SK-N-SH treated with all-trans-retinoic acid at 6 μM for 48 hours (cell line): Measurements from ENCODE around the gene DIP2C.

Experiments used
- ATAC-seq: fragments of 200-7000 bp; cut with Tn5 transposase; 3 replicates; pipeline ENCODE4 v1.9.1; 2020; ENCODE audit warnings: mild to moderate bottlenecking, moderate library complexity
- ARNTL ChIP-seq: fragments of 450-650 bp; formaldehyde crosslinking; IDR thresholded peaks from 2 replicates; pipeline ENCODE4 v1.5.0; 2020; ENCODE audit warnings: low read depth, mild to moderate bottlenecking, moderate library complexity, borderline replicate concordance
- BACH2 ChIP-seq: fragments of 250-450 bp; sonication (Bioruptor Pico); IDR thresholded peaks from 2 replicates; pipeline ENCODE4 v1.9.0; 2021; ENCODE audit warnings: mild to moderate bottlenecking, borderline replicate concordance
- CSDC2 ChIP-seq: fragments of 250-450 bp; sonication (Bioruptor Pico); IDR thresholded peaks from 2 replicates; pipeline ENCODE4 v1.5.0; 2020; ENCODE audit warnings: mild to moderate bottlenecking, moderate library complexity
- GLIS3 ChIP-seq: fragments of 250-450 bp; sonication (Bioruptor Pico); IDR thresholded peaks from 2 replicates; pipeline ENCODE4 v1.5.0; 2020; ENCODE audit warnings: mild to moderate bottlenecking, moderate library complexity
- ISL1 ChIP-seq: fragments of 250-450 bp; sonication (Bioruptor Pico); IDR thresholded peaks from 2 replicates; pipeline ENCODE4 v2.1.2; 2022; ENCODE audit warnings: mild to moderate bottlenecking, moderate library complexity
- OSR1 ChIP-seq: fragments of 250-450 bp; sonication (Bioruptor Pico); IDR thresholded peaks from 2 replicates; pipeline ENCODE4 v1.8.0; 2022; ENCODE audit warnings: moderate library complexity, mild to moderate bottlenecking, inconsistent platforms
- PPARA ChIP-seq: fragments of 250-450 bp; sonication (Bioruptor Pico); IDR thresholded peaks from 2 replicates; pipeline ENCODE4 v1.5.0; 2020; ENCODE audit warnings: mild to moderate bottlenecking, borderline replicate concordance
- RARB ChIP-seq: fragments of 250-450 bp; sonication (Bioruptor Pico); IDR thresholded peaks from 2 replicates; pipeline ENCODE4 v1.8.0; 2021; ENCODE audit warnings: mild to moderate bottlenecking, moderate library complexity
- SNAI2 ChIP-seq: fragments of 250-450 bp; sonication (Bioruptor Pico); IDR thresholded peaks from 2 replicates; pipeline ENCODE4 v1.5.0; 2020; ENCODE audit warnings: mild to moderate bottlenecking, moderate library complexity
- TCF4 ChIP-seq: fragments of 250-450 bp; sonication (Bioruptor Pico); IDR thresholded peaks from 2 replicates; pipeline ENCODE4 v1.8.0; 2021; ENCODE audit warnings: mild to moderate bottlenecking, moderate library complexity, borderline replicate concordance
- TOX ChIP-seq: fragments of 250-450 bp; sonication (Bioruptor Pico); IDR thresholded peaks from 2 replicates; pipeline ENCODE4 v1.8.0; 2021; ENCODE audit warnings: mild to moderate bottlenecking, moderate library complexity, borderline replicate concordance
- ZC3H10 ChIP-seq: fragments of 250-450 bp; sonication (Bioruptor Pico); IDR thresholded peaks from 2 replicates; pipeline ENCODE4 v1.5.1; 2021; ENCODE audit warnings: mild to moderate bottlenecking, moderate library complexity
- ZFP3 ChIP-seq: fragments of 250-450 bp; sonication (Bioruptor Pico); IDR thresholded peaks from 2 replicates; pipeline ENCODE4 v1.5.0; 2020; ENCODE audit warnings: mild to moderate bottlenecking, moderate library complexity
- ZFP30 ChIP-seq: fragments of 450-650 bp; formaldehyde crosslinking; IDR thresholded peaks from 2 replicates; pipeline ENCODE4 v1.5.0; 2022; ENCODE audit warnings: mild to moderate bottlenecking, moderate library complexity
- ZNF565 ChIP-seq: fragments of 450-650 bp; formaldehyde crosslinking; conservative IDR thresholded peaks from 2 replicates; pipeline ENCODE4 v1.5.0; 2020; ENCODE audit warnings: low read depth, mild to moderate bottlenecking, moderate library complexity
- ZNF70 ChIP-seq: fragments of 450-650 bp; formaldehyde crosslinking; IDR thresholded peaks from 2 replicates; pipeline ENCODE4 v1.5.0; 2020; ENCODE audit warnings: mild to moderate bottlenecking, moderate library complexity
- ZNF8 ChIP-seq: fragments of 450-650 bp; formaldehyde crosslinking; IDR thresholded peaks from 2 replicates; pipeline ENCODE4 v1.5.0; 2020; ENCODE audit warnings: mild to moderate bottlenecking, moderate library complexity
- TF ChIP-seq, protein P1 (sequence below): fragments of 250-450 bp; sonication (Bioruptor Pico); IDR thresholded peaks from 2 replicates; pipeline ENCODE4 v1.8.0; 2021; ENCODE audit warnings: low read depth, mild to moderate bottlenecking, moderate library complexity, borderline replicate concordance
- TF ChIP-seq, protein P2 (sequence below): fragments of 250-450 bp; sonication (Bioruptor Pico); IDR thresholded peaks from 2 replicates; pipeline ENCODE4 v1.8.0; 2020; ENCODE audit warnings: mild to moderate bottlenecking, moderate library complexity, borderline replicate concordance
- TF ChIP-seq, protein P3 (sequence below): fragments of 250-450 bp; sonication (Bioruptor Pico); IDR thresholded peaks from 2 replicates; pipeline ENCODE4 v1.5.1; 2020; ENCODE audit warnings: low read depth, mild to moderate bottlenecking, moderate library complexity
- TF ChIP-seq, protein P4 (sequence below): fragments of 250-450 bp; sonication (Bioruptor Pico); IDR thresholded peaks from 2 replicates; pipeline ENCODE4 v1.5.1; 2021; ENCODE audit warnings: mild to moderate bottlenecking, moderate library complexity

DIP2C gene

DNA sequence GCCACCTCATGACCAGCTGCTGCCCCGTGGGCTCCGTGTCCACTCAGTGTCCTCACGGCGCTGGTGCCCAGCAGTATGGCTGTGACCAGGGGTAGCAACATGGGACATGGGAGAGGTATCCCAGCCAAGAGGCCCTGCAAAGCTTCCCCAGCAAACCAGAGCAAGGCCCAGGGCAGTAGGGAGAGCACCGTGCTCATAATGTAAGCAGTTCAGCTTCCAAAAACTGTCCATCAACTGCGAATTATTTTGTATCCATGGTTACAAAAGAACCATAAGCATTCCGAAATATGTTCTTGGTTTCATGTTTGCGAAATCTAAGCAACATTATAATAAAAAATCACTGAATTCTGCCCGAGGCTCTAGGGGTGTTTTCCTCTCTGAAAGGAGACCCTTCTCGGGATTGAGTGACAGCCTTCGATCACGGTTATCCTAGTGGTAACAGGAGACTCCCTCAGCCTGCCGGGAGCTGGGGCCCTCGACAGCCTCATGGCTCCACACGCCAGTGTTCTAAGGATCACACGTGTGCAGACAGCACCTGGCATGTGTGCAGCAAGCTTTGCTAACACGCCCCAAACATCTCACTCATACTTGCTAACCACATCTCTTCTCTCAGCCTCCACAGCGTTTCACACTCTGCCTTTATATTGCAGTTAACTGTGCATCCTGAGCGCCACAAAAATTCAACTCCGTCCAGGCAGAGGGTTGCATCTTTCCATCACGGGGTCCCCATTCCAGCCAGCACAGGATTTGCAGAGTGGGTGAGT lies 117.6 kb downstream of the DIP2C start:
- TF ChIP-seq CSDC2 (CRISPR knock-in tag) (no peak), BACH2 (CRISPR knock-in tag) (no peak), ZFP3 (CRISPR knock-in tag) (no peak), SNAI2 (CRISPR knock-in tag) (no peak), ZNF70 (CRISPR knock-in tag) (no peak), PPARA (no peak), OSR1 (CRISPR knock-in tag) (no peak)
- no peak for ATAC-seq

DNA sequence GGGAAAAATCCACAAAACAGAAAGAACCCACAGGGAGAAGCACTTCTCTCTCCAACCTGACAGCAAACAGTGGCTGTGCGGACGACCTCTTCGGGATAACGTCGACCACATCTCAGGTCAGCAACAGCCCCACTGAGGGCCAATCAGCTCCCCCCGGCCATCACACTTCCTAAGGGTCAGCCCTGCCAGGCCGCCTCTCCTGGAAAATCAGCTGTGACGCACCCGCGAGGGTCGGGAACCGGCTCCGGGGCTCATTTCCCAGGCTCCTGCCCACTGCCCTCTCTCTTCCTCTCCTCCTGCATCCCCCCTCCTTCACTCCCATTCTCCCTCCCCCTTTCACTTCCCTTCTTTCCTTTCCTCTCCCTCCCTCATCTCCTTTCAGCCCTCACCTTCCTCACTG lies 118.3 kb downstream of the DIP2C start:
- ATAC-seq: no peak
- TF ChIP-seq ARNTL (CRISPR knock-in tag) (no peak), TCF4 (CRISPR knock-in tag) (no peak), ZFP30 (no peak), ZNF565 (CRISPR knock-in tag) (no peak), RARB (CRISPR knock-in tag) (no peak), ZNF70 (CRISPR knock-in tag) (no peak), CSDC2 (CRISPR knock-in tag) (no peak), SNAI2 (CRISPR knock-in tag) (no peak)
- TF ChIP-seq, protein P1, sequence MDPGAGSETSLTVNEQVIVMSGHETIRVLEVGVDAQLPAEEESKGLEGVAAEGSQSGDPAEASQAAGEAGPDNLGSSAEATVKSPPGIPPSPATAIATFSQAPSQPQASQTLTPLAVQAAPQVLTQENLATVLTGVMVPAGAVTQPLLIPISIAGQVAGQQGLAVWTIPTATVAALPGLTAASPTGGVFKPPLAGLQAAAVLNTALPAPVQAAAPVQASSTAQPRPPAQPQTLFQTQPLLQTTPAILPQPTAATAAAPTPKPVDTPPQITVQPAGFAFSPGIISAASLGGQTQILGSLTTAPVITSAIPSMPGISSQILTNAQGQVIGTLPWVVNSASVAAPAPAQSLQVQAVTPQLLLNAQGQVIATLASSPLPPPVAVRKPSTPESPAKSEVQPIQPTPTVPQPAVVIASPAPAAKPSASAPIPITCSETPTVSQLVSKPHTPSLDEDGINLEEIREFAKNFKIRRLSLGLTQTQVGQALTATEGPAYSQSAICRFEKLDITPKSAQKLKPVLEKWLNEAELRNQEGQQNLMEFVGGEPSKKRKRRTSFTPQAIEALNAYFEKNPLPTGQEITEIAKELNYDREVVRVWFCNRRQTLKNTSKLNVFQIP (CRISPR knock-in tag): no peak
- TF ChIP-seq, protein P2, sequence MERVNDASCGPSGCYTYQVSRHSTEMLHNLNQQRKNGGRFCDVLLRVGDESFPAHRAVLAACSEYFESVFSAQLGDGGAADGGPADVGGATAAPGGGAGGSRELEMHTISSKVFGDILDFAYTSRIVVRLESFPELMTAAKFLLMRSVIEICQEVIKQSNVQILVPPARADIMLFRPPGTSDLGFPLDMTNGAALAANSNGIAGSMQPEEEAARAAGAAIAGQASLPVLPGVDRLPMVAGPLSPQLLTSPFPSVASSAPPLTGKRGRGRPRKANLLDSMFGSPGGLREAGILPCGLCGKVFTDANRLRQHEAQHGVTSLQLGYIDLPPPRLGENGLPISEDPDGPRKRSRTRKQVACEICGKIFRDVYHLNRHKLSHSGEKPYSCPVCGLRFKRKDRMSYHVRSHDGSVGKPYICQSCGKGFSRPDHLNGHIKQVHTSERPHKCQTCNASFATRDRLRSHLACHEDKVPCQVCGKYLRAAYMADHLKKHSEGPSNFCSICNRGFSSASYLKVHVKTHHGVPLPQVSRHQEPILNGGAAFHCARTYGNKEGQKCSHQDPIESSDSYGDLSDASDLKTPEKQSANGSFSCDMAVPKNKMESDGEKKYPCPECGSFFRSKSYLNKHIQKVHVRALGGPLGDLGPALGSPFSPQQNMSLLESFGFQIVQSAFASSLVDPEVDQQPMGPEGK (CRISPR knock-in tag): no peak

DNA sequence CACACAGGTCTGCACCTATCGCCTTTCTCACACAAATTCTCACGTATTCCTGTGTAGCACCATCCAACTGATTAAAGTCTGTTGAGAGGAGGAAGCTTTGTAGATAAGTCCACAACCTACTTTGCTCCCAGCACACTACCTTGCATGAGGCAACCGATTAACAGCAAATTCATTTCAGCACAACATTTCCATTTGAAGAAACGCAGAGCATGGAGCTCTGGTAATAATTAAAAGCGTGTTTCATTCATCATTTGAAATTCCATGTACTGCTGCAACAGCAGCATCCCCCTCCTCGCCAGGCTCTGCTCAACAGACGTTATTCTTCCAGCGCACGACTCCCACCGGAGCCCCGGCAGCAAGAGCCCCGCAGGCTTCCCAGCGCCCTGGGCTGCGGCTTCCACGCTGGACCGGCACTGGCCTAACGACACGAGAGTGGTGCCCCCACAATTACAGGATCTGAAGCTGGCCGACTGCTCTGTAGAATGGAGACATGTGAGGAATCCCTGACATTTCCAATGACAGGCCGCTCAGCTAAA lies 118.8 kb downstream of the DIP2C start:
- peak; percentile 99 for TF ChIP-seq ZNF70 (CRISPR knock-in tag)
- TF ChIP-seq, protein P3, sequence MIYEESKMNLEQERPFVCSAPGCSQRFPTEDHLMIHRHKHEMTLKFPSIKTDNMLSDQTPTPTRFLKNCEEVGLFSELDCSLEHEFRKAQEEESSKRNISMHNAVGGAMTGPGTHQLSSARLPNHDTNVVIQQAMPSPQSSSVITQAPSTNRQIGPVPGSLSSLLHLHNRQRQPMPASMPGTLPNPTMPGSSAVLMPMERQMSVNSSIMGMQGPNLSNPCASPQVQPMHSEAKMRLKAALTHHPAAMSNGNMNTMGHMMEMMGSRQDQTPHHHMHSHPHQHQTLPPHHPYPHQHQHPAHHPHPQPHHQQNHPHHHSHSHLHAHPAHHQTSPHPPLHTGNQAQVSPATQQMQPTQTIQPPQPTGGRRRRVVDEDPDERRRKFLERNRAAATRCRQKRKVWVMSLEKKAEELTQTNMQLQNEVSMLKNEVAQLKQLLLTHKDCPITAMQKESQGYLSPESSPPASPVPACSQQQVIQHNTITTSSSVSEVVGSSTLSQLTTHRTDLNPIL (CRISPR knock-in tag): no peak
- no peak for ATAC-seq

DNA sequence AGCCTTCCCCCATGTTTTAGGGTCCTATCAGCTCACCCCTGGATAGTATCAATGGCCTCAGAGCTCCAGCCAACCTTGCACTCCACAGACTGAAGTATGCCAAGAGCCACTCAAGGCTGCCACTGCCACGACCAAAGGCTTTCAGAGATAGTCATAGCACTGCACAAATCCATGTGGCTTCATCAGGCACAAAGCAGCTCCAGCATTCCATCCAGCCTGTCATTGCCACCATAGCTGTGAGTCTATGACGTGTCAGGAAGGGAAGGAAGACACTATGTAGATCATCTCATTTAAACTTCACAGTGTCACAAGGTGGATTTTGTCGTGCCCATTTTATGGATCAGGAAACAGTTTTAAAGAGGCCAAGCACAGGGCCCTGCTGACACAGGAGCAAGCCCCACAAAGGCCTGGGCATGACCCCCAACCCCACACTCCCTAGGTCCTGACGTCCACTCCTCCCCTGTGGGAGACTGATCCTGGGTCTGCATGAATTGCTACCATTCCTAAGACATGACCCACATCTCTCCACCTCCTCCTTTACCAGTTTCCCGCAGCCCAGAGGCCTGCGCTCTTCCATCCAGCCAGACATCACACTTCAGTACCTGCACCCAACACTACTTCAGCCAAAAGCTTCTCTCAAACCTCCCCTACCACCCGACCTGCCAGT lies 119.4 kb downstream of the DIP2C start:
- TF ChIP-seq ZNF565 (CRISPR knock-in tag) (no peak), BACH2 (CRISPR knock-in tag) (no peak), ARNTL (CRISPR knock-in tag) (no peak), OSR1 (CRISPR knock-in tag) (no peak), ZC3H10 (CRISPR knock-in tag) (no peak), ISL1 (CRISPR knock-in tag) (no peak), TCF4 (CRISPR knock-in tag) (no peak)
- no peak for ATAC-seq

DNA sequence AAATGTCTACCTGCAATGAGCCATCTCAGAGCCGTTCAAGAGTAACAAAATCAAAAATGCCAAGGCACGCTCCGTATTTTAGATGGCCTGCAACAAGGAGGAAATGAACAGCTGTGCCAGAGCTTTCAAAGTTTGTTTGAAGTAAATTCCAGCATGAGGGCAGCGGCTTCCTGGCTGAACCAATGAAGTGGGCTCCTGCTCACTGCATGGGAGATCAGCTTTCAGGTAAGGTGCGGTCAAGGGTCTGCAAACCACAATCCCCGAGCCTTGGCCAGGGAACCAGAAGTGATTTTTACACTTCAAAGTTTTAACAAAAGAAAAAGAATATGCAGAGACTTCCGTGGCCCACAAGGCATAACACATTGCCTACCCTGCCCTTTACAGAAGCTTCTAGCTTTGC lies 120.6 kb downstream of the DIP2C start:
- no peak for ATAC-seq
- no peak for TF ChIP-seq ZNF70 (CRISPR knock-in tag)
- TF ChIP-seq TCF4 (CRISPR knock-in tag): no peak
- TF ChIP-seq, protein P3 (CRISPR knock-in tag): no peak
- no peak for TF ChIP-seq ZFP30
- TF ChIP-seq, protein P4, sequence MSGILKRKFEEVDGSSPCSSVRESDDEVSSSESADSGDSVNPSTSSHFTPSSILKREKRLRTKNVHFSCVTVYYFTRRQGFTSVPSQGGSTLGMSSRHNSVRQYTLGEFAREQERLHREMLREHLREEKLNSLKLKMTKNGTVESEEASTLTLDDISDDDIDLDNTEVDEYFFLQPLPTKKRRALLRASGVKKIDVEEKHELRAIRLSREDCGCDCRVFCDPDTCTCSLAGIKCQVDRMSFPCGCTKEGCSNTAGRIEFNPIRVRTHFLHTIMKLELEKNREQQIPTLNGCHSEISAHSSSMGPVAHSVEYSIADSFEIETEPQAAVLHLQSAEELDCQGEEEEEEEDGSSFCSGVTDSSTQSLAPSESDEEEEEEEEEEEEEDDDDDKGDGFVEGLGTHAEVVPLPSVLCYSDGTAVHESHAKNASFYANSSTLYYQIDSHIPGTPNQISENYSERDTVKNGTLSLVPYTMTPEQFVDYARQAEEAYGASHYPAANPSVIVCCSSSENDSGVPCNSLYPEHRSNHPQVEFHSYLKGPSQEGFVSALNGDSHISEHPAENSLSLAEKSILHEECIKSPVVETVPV: no peak
- no peak for TF ChIP-seq PPARA
- no peak for TF ChIP-seq ISL1 (CRISPR knock-in tag)
- TF ChIP-seq RARB (CRISPR knock-in tag): no peak
- TF ChIP-seq CSDC2 (CRISPR knock-in tag): no peak
- TF ChIP-seq TOX (CRISPR knock-in tag): no peak
- TF ChIP-seq ZFP3 (CRISPR knock-in tag): no peak
- no peak for TF ChIP-seq ZNF8 (CRISPR knock-in tag)
- no peak for TF ChIP-seq ARNTL (CRISPR knock-in tag)
- TF ChIP-seq GLIS3 (CRISPR knock-in tag): no peak
- TF ChIP-seq BACH2 (CRISPR knock-in tag): no peak
- TF ChIP-seq, protein P2 (CRISPR knock-in tag): no peak
- TF ChIP-seq SNAI2 (CRISPR knock-in tag): no peak
